Prostate gland (tissue), 2 donors: Measurements from ENCODE around the gene SMC1B. TPM values are rescaled to one million over a fixed set of nuclear protein-coding genes. Genes with fewer than 3 reads are reported as not detected.

Experiments
- DNase-seq: peaks from one replicate; pipeline ENCODE4 v3.0.0-alpha.2; 2019; ENCODE audit warnings: low spot score
- H3K27ac ChIP-seq, 2 donors: fragments of 200-600 bp; sonication (generic); 2 replicates each; pipeline ENCODE4 v1.5.1; 2017 to 2019
- H3K27me3 ChIP-seq: fragments of 200-600 bp; sonication (generic); replicated peaks from 2 replicates; pipeline ENCODE4 v1.5.1; 2019; ENCODE audit not compliant: insufficient read depth
- H3K36me3 ChIP-seq, 2 donors: fragments of 200-600 bp; sonication (generic); 1 replicate in 1 of 2; 2 replicates in 1 of 2; pipeline versions ENCODE4 v1.5.1 to v1.8.1; 2017 to 2019
- H3K4me1 ChIP-seq: fragments of 200-600 bp; sonication (generic); replicated peaks from 2 replicates; pipeline ENCODE4 v1.5.1; 2019
- H3K4me3 ChIP-seq, 2 donors: fragments of 200-600 bp; sonication (generic); 2 replicates each; pipeline ENCODE4 v1.5.1; 2017 to 2019
- H3K9me3 ChIP-seq: fragments of 200-600 bp; sonication (generic); 2 replicates; pipeline ENCODE4 v1.5.1; 2017
- POLR2A ChIP-seq: fragments of 450-650 bp; IDR thresholded peaks from one replicate; pipeline ENCODE4 v1.6.1; 2016; ENCODE audit warnings: antibody characterized with exemption, mild to moderate bottlenecking
- POLR2AphosphoS5 ChIP-seq: sonication (generic); formaldehyde crosslinking; IDR thresholded peaks from one replicate; pipeline ENCODE4 v1.6.1; 2017; ENCODE audit warnings: antibody characterized with exemption
- WGBS: methylation state at CpG from one replicate; pipeline ENCODE4 v1.1.5; 2018; 5-methylcytosine and 5-hydroxymethylcytosine counted together
- intact Hi-C: fragments of 100-400 bp; cut with DNase I; formaldehyde crosslinking; loops from one replicate; pipeline ENCODE4 v1.14.2; 2022
- total RNA-seq, 2 donors: library from RNA; depleted of rRNA; stranded (reverse); fragments of >200 nt; gene quantifications; one replicate each; pipeline ENCODE4 v1.1.0, GENCODE V29; 2016
- TF ChIP-seq, protein P1 (sequence below), 4 experiments: fragments of 200-600 bp in 2 of 4; fragments of 450-650 bp in 2 of 4; sonication (generic) in 2 of 4; IDR thresholded peaks; 1 replicate in 3 of 4; 2 replicates in 1 of 4; pipeline ENCODE4 v1.5.1; 2016 to 2019; ENCODE audit warnings: antibody characterized with exemption in 4 of 4, mild to moderate bottlenecking in 2 of 4, moderate library complexity in 2 of 4

The SMC1B gene
- total RNA-seq, 2 donors from 2014 or later = 8.2 TPM; not detected in 1

DNA sequence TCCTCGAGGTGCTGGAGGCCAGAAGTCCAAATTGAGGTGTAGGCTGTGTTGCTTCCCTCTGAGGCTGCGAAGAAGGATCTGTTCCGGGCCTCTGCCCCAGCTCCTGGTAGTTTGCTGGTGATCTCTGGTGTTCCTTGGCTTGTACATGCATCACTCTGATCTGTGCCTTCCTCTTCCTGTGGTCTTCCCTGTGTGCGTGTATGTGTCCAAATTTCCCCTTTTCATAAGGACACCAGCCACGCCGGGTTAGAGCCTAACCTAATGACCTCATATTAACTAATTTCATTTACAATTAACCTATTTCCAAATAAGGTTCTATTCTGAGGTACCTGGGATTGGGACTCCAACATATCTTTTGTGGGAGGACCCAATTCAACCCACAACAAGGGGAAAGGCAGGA lies 21.6 kb upstream of the SMC1B start:
- no peaks in the 10 kb centered on the region for H3K36me3 ChIP-seq
- no peaks in the 10 kb centered on the region for H3K9me3 ChIP-seq
- DNase-seq = no peak
- intact Hi-C loops = loop anchor here (1.0 kb wide), 1 partner anchor 167 kb away; no protein-coding TSS in a partner anchor
- WGBS = 89% methylated on average over 6 of the region's 6 CpGs
- TF ChIP-seq POLR2A (no peak), POLR2AphosphoS5 (no peak)
- TF ChIP-seq, protein P1, sequence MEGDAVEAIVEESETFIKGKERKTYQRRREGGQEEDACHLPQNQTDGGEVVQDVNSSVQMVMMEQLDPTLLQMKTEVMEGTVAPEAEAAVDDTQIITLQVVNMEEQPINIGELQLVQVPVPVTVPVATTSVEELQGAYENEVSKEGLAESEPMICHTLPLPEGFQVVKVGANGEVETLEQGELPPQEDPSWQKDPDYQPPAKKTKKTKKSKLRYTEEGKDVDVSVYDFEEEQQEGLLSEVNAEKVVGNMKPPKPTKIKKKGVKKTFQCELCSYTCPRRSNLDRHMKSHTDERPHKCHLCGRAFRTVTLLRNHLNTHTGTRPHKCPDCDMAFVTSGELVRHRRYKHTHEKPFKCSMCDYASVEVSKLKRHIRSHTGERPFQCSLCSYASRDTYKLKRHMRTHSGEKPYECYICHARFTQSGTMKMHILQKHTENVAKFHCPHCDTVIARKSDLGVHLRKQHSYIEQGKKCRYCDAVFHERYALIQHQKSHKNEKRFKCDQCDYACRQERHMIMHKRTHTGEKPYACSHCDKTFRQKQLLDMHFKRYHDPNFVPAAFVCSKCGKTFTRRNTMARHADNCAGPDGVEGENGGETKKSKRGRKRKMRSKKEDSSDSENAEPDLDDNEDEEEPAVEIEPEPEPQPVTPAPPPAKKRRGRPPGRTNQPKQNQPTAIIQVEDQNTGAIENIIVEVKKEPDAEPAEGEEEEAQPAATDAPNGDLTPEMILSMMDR (IDR thresholded peaks at IDR 0.05) = no peak
- H3K27ac ChIP-seq = peak overlapping the region; percentile 77
- H3K4me3 ChIP-seq = no peak overlapping the region
- no peaks in the 10 kb centered on the region for H3K27me3 ChIP-seq
- peaks cover 7% of the 10 kb centered on the region for H3K4me1 ChIP-seq

DNA sequence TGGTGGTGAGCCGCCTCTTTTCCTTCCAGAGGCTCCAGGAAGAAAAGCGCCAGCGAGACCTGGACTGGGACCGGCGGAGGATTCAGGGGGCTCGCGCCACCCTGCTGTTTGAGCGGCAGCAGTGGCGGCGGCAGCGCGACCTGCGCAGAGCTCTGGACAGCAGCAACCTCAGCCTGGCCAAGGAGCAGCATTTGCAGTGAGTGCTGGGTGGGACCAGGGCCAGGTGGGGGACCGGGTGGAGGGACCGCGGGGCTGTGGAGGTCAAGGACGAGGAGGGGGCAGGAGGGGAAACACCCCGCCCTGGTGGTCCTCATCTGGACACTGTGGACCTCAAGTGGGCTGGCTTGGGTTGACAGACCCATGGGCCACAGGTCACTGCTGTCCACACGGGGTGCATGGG lies 17.5 kb upstream of the SMC1B start:
- no peak overlapping the region for H3K27ac ChIP-seq
- no peaks in the 10 kb centered on the region for H3K27me3 ChIP-seq
- 93% methylated on average over 19 of the region's 19 CpGs for WGBS
- TF ChIP-seq POLR2A (no peak), POLR2AphosphoS5 (no peak)
- TF ChIP-seq, protein P1 (IDR thresholded peaks at IDR 0.05) = no peak
- peaks cover 7% of the 10 kb centered on the region for H3K4me1 ChIP-seq
- no peaks in the 10 kb centered on the region for H3K36me3 ChIP-seq
- DNase-seq = no peak
- H3K9me3 ChIP-seq = no peaks in the 10 kb centered on the region
- no peak overlapping the region for H3K4me3 ChIP-seq
- intact Hi-C loops = no loop called here

DNA sequence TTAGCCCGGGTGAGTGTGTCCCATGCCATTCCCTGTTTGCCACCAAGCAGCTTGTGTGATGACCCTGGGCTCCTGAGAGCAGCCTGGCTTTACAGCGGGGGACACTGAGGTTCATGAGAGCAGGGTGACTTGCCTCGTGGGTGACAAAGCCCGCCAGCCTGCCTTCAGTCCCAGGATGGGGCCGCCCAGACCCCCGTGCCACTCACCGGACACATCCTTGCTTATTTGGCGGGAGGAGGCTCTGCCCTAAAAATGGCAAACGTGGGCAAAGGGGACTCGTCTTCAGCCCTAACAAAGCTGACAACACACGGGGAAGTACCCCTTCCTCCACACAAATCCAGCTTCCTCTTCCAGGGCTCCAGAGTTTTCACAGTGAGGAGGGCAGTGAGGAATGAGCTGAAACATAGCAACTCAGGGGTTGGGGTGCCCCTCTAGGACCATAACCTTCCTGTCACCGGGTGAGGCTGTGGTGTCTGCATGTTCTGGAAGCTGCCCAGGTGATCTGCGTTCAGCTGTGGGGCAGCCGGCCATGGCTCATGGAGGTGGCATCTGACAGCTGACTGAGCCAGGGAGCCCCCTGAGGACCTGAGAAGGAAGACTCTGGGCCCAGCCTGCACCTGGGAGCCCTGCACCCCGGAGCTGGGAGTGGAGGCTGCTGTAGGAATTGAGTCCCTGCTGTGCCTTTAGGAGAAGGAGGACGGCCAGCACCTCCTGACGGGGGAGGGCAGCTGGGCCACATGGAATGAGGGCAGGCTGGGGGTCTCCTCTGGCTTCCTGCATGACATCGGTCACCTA lies 16.8 kb upstream of the SMC1B start:
- Histone ChIP-seq H3K27me3 (no peaks in the 10 kb centered on the region), H3K27ac (no peak overlapping the region), H3K4me3 (no peak overlapping the region), H3K4me1 (peaks cover 2% of the 10 kb centered on the region), H3K9me3 (no peaks in the 10 kb centered on the region), H3K36me3 (no peaks in the 10 kb centered on the region)
- 84% methylated on average over 17 of the region's 18 CpGs for WGBS
- TF ChIP-seq, protein P1 (IDR thresholded peaks at IDR 0.05) = no peak
- TF ChIP-seq POLR2AphosphoS5 (no peak), POLR2A (no peak)
- intact Hi-C loops = no loop called here
- DNase-seq = no peak

DNA sequence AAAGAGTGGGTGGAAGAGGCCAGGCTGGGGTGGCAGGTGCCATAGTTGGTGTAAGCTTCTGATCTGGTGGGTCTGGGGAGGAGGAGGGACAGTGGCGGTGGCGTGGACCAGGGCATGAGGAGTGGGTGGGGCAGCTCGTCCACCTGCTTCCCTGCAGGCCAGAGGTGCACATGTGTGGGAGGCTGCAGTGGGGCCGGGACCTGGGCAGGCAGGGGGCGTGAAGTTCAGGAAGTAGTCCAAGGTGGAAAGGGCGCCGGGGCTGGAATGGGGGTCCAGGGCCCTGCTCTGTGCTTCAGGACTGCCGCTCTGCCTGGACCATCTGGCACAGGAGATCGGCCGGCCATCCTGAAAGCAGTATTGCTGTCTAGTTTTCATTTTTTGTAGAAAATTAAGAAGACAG lies 16.0 kb upstream of the SMC1B start:
- no peaks in the 10 kb centered on the region for H3K27me3 ChIP-seq
- TF ChIP-seq, protein P1 (IDR thresholded peaks at IDR 0.05) = no peak
- TF ChIP-seq POLR2A (no peak), POLR2AphosphoS5 (no peak)
- H3K9me3 ChIP-seq = no peaks in the 10 kb centered on the region
- H3K27ac ChIP-seq = no peak overlapping the region
- no peaks in the 10 kb centered on the region for H3K36me3 ChIP-seq
- H3K4me1 ChIP-seq = no peaks in the 10 kb centered on the region
- WGBS = 89% methylated on average over 10 of the region's 10 CpGs
- H3K4me3 ChIP-seq = no peak overlapping the region
- DNase-seq = no peak
- intact Hi-C loops = no loop called here
